HCT116 (cell line): ENCODE results near the gene GALNT13. TPM values are rescaled to one million over a fixed set of nuclear protein-coding genes. Genes with fewer than 3 reads are reported as not detected.

ENCODE experiments used
- ATAC-seq: fragments of 200-7000 bp; cut with Tn5 transposase; 2 replicates; pipeline ENCODE4 v1.9.1; 2020; ENCODE audit warnings: mild to moderate bottlenecking, moderate library complexity
- BruUV-seq: library from RNA; stranded (reverse); fragments of 400-500 nt; replicated peaks from 2 replicates; lab custom pipeline; 2021; lab: Mats Ljungman, UMichigan
- CTCF ChIA-PET: fragments of 300-600 bp; sonication (Branson Sonifier 250); formaldehyde crosslinking; loops from one replicate; lab custom pipeline; 2021; ENCODE audit warnings: antibody characterized with exemption; lab: Charles Lee
- POLR2A ChIA-PET: fragments of 300-600, 350-600 bp; sonication (Branson Sonifier 250); formaldehyde crosslinking; loops from one replicate; lab custom pipeline; 2021; ENCODE audit warnings: antibody characterized with exemption; lab: Charles Lee
- RAD21 ChIA-PET, 2 experiments: fragments of 300-600 bp; sonication (Branson Sonifier 250); formaldehyde crosslinking; loops; one replicate each; lab custom pipeline; 2023; ENCODE audit warnings: low total read pairs in 2 of 2; ENCODE audit not compliant: uncharacterized antibody in 2 of 2, unreplicated experiment in 2 of 2, low non-redundant PET in 1 of 2; lab: Charles Lee
- DNase-seq: peaks from one replicate; pipeline ENCODE4 v3.0.0-alpha.2; 2010; ENCODE audit warnings: low read depth, low spot score
- H2AFZ ChIP-seq: fragments of 200-600 bp; shearing (Covaris generic), sonication (generic); 2 replicates; pipeline ENCODE4 v1.6.1; 2017; ENCODE audit warnings: low read depth, mixed run types, mixed read lengths, antibody characterized with exemption, low read length; ENCODE audit not compliant: poor library complexity, severe bottlenecking
- H3K27ac ChIP-seq: 2 replicates; pipeline ENCODE4 v1.5.1; 2012; ENCODE audit warnings: low read depth, low read length
- H3K27me3 ChIP-seq: fragments of 200-600 bp; sonication (generic); 2 replicates; pipeline ENCODE4 v1.6.1; 2016; ENCODE audit warnings: mixed run types, low read length, mixed read lengths; ENCODE audit not compliant: insufficient read depth
- H3K36me3 ChIP-seq, 2 experiments: fragments of 200-500 bp in 1 of 2; fragments of 200-600 bp in 1 of 2; sonication (Bioruptor generic) in 1 of 2; sonication (generic) in 1 of 2; 2 replicates each; pipeline versions ENCODE4 v1.5.1 to v1.6.1; 2014 to 2016; ENCODE audit warnings: low read length in 2 of 2, inconsistent platforms in 1 of 2, mixed read lengths in 1 of 2, mixed run types in 1 of 2; ENCODE audit not compliant: insufficient read depth in 2 of 2, control insufficient read depth in 1 of 2
- H3K4me1 ChIP-seq, 2 experiments: fragments of 200-600 bp in 1 of 2; sonication (generic) in 1 of 2; 2 replicates each; pipeline versions ENCODE4 v1.5.1 to v1.6.1; 2012 to 2017; ENCODE audit warnings: low read length in 2 of 2, inconsistent platforms in 1 of 2, mild to moderate bottlenecking in 1 of 2, mixed read lengths in 1 of 2, mixed run types in 1 of 2, moderate library complexity in 1 of 2; ENCODE audit not compliant: insufficient read depth in 2 of 2, control insufficient read depth in 1 of 2
- H3K4me2 ChIP-seq: fragments of 200-600 bp; sonication (generic); 2 replicates; pipeline ENCODE4 v1.6.1; 2017; ENCODE audit warnings: mixed run types, low read length, mixed read lengths
- H3K4me3 ChIP-seq, 2 experiments: fragments of 200-600 bp in 1 of 2; sonication (generic) in 1 of 2; replicated peaks in 1 of 2; 2 replicates each; pipeline ENCODE4 v1.5.1; 2011 to 2016; ENCODE audit warnings: low read length in 2 of 2, control low read depth in 1 of 2, low read depth in 1 of 2, mild to moderate bottlenecking in 1 of 2, mixed read lengths in 1 of 2, mixed run types in 1 of 2
- H3K79me2 ChIP-seq: fragments of 200-600 bp; sonication (generic); 2 replicates; pipeline ENCODE4 v1.6.1; 2017; ENCODE audit warnings: mild to moderate bottlenecking, mixed run types, low read length, moderate library complexity, mixed read lengths; ENCODE audit not compliant: insufficient read depth
- H3K9ac ChIP-seq: fragments of 200-600 bp; sonication (generic); 2 replicates; pipeline ENCODE4 v1.6.1; 2016; ENCODE audit warnings: low read length, mixed read lengths
- H3K9me2 ChIP-seq: fragments of 200-600 bp; sonication (generic), shearing (Covaris generic); 2 replicates; pipeline ENCODE4 v1.6.1; 2017; ENCODE audit warnings: mixed run types, mild to moderate bottlenecking, moderate library complexity; ENCODE audit not compliant: insufficient read depth
- H3K9me3 ChIP-seq, 2 experiments: fragments of 200-500 bp in 1 of 2; fragments of 200-600 bp in 1 of 2; sonication (Bioruptor generic) in 1 of 2; sonication (generic) in 1 of 2; 2 replicates each; pipeline ENCODE4 v1.6.1; 2014 to 2017; ENCODE audit warnings: low read length in 2 of 2, mixed read lengths in 2 of 2, inconsistent platforms in 1 of 2, low read depth in 1 of 2, mild to moderate bottlenecking in 1 of 2, mixed run types in 1 of 2, moderate library complexity in 1 of 2; ENCODE audit not compliant: control insufficient read depth in 1 of 2, insufficient read depth in 1 of 2
- H4K20me1 ChIP-seq: fragments of 200-600 bp; sonication (generic), shearing (Covaris generic); 2 replicates; pipeline ENCODE4 v1.6.1; 2017; ENCODE audit warnings: mixed run types, mild to moderate bottlenecking, moderate library complexity; ENCODE audit not compliant: insufficient read depth
- CEBPB ChIP-seq: IDR thresholded peaks from 2 replicates; pipeline ENCODE4 v1.6.1; 2012; ENCODE audit warnings: low read depth
- EGR1 ChIP-seq: IDR thresholded peaks from 2 replicates; pipeline ENCODE4 v1.6.1; 2012; ENCODE audit warnings: low read depth
- ELF1 ChIP-seq: IDR thresholded peaks from 2 replicates; pipeline ENCODE4 v1.6.1; 2012; ENCODE audit warnings: low read depth, borderline replicate concordance
- EZH2 ChIP-seq: fragments of 200-600 bp; sonication (generic); IDR thresholded peaks from 2 replicates; pipeline ENCODE4 v1.6.1; 2017; ENCODE audit warnings: antibody characterized with exemption, mixed run types
- JUND ChIP-seq: IDR thresholded peaks from 2 replicates; pipeline ENCODE4 v1.6.1; 2012
- POLR2AphosphoS5 ChIP-seq: IDR thresholded peaks from 2 replicates; pipeline ENCODE4 v1.6.1; 2011; ENCODE audit warnings: mild to moderate bottlenecking, low read depth, low read length, moderate library complexity
- RAD21 ChIP-seq: IDR thresholded peaks from 2 replicates; pipeline ENCODE4 v1.6.1; 2012; ENCODE audit warnings: low read depth, mild to moderate bottlenecking
- SIN3A ChIP-seq: IDR thresholded peaks from 2 replicates; pipeline ENCODE4 v1.6.1; 2012; ENCODE audit warnings: low read depth
- SP1 ChIP-seq: IDR thresholded peaks from 2 replicates; pipeline ENCODE4 v1.6.1; 2012; ENCODE audit warnings: low read depth
- SRF ChIP-seq: IDR thresholded peaks from 2 replicates; pipeline ENCODE4 v1.6.1; 2012; ENCODE audit warnings: low read depth
- YY1 ChIP-seq: IDR thresholded peaks from 2 replicates; pipeline ENCODE4 v1.6.1; 2011; ENCODE audit warnings: low read length, low read depth, moderate library complexity, mild to moderate bottlenecking; ENCODE audit not compliant: insufficient replicate concordance; ENCODE audit errors: extremely low read depth
- ZFX ChIP-seq: fragments of 450-650 bp; IDR thresholded peaks from 2 replicates; pipeline ENCODE4 v1.6.1; 2017
- ZNF274 ChIP-seq: fragments of 200-500 bp; sonication (Bioruptor generic); IDR thresholded peaks from 2 replicates; pipeline ENCODE4 v1.6.1; 2014; ENCODE audit warnings: mild to moderate bottlenecking, low read depth, low read length, inconsistent platforms
- intact Hi-C: fragments of 100-400 bp; cut with micrococcal nuclease; formaldehyde crosslinking; loops from 2 replicates; pipeline ENCODE4 v1.10.0; 2022
- total RNA-seq: library from RNA; stranded (reverse); gene quantifications from one replicate; pipeline ENCODE4 v1.2.1, GENCODE V29; 2021; ENCODE audit not compliant: unreplicated experiment
- TF ChIP-seq, protein P1 (sequence below): IDR thresholded peaks from 2 replicates; pipeline ENCODE4 v1.6.1; 2011; ENCODE audit warnings: mild to moderate bottlenecking, low read length, moderate library complexity; ENCODE audit not compliant: insufficient replicate concordance; ENCODE audit errors: extremely low read depth
- TF ChIP-seq, protein P2 (sequence below): IDR thresholded peaks from 2 replicates; pipeline ENCODE4 v1.6.1; 2012; ENCODE audit warnings: low read depth
- TF ChIP-seq, protein P3 (sequence below), 3 experiments: fragments of 200-600 bp in 1 of 3; sonication (generic) in 1 of 3; IDR thresholded peaks in 2 of 3; conservative IDR thresholded peaks in 1 of 3; 2 replicates each; pipeline ENCODE4 v1.5.1; 2012 to 2017; ENCODE audit warnings: low read depth in 2 of 3, low read length in 2 of 3, antibody characterized with exemption in 1 of 3, borderline replicate concordance in 1 of 3, control low read depth in 1 of 3, mild to moderate bottlenecking in 1 of 3, mixed read lengths in 1 of 3, mixed run types in 1 of 3, moderate library complexity in 1 of 3; ENCODE audit not compliant: insufficient read depth in 1 of 3
- TF ChIP-seq, protein P4 (sequence below): IDR thresholded peaks from 2 replicates; pipeline ENCODE4 v1.6.1; 2012
- TF ChIP-seq, protein P5 (sequence below): IDR thresholded peaks from 2 replicates; pipeline ENCODE4 v1.6.1; 2012

Gene GALNT13
- total RNA-seq, 1 experiment from 2014 or later, result 0.44 TPM

DNA sequence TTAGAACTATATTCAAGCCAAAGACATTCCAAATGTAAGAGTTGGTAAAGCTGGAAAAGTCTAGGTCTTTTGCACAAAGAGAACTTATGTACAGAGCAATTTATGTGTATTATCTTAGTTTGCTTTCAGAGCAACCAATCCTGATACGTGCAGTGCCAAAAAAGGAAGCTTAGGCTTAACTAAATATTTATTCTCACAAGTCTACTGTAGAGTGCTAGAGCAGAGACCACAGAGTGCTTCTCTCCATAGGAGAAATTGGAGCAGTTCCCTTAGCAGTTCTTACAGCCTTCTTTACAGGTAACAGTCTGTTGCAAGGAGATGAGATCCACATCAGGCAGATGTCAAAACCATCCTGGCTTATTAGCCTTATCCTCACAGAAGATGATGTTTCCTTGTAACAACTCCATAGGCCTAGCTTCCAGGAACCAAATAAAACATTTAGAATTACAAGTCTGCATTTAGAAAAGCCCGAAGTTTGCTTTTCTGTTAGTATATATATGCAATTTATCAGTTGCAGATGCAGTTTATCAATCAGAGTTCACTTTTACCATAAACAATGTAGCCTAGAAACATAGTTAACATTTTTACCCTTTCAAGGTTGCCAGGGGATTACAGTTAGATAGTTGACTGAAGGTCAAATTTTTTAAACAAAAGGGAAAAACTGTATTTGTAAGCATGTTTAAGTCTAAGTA, 576.2 kb downstream of the GALNT13 start:
- Histone ChIP-seq H3K9ac (no peak overlapping the region), H3K4me3 (no peak overlapping the region), H3K36me3 (no peaks in the 10 kb centered on the region), H3K4me1 (no peaks in the 10 kb centered on the region), H3K27ac (no peak overlapping the region), H3K9me2 (no peaks in the 10 kb centered on the region), H4K20me1 (no peaks in the 10 kb centered on the region), H3K79me2 (no peaks in the 10 kb centered on the region), H3K9me3 (no peaks in the 10 kb centered on the region), H3K27me3 (no peaks in the 10 kb centered on the region), H3K4me2 (no peak overlapping the region), H2AFZ (no peak overlapping the region)
- DNase-seq, result no peak
- ChIA-PET RAD21 (no interaction called here), POLR2A (no interaction called here), CTCF (interaction anchor here (1.0 kb wide), 1 partner anchor 9 kb away, joined by 3 read pairs; no protein-coding TSS in a partner anchor)
- ATAC-seq, result no peak
- intact Hi-C loops, result no loop called here
- no peak for TF ChIP-seq SRF
- no peak for TF ChIP-seq ELF1
- no peak for TF ChIP-seq EZH2
- TF ChIP-seq, protein P1, sequence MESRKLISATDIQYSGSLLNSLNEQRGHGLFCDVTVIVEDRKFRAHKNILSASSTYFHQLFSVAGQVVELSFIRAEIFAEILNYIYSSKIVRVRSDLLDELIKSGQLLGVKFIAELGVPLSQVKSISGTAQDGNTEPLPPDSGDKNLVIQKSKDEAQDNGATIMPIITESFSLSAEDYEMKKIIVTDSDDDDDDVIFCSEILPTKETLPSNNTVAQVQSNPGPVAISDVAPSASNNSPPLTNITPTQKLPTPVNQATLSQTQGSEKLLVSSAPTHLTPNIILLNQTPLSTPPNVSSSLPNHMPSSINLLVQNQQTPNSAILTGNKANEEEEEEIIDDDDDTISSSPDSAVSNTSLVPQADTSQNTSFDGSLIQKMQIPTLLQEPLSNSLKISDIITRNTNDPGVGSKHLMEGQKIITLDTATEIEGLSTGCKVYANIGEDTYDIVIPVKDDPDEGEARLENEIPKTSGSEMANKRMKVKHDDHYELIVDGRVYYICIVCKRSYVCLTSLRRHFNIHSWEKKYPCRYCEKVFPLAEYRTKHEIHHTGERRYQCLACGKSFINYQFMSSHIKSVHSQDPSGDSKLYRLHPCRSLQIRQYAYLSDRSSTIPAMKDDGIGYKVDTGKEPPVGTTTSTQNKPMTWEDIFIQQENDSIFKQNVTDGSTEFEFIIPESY, result no peak
- TF ChIP-seq, protein P2, sequence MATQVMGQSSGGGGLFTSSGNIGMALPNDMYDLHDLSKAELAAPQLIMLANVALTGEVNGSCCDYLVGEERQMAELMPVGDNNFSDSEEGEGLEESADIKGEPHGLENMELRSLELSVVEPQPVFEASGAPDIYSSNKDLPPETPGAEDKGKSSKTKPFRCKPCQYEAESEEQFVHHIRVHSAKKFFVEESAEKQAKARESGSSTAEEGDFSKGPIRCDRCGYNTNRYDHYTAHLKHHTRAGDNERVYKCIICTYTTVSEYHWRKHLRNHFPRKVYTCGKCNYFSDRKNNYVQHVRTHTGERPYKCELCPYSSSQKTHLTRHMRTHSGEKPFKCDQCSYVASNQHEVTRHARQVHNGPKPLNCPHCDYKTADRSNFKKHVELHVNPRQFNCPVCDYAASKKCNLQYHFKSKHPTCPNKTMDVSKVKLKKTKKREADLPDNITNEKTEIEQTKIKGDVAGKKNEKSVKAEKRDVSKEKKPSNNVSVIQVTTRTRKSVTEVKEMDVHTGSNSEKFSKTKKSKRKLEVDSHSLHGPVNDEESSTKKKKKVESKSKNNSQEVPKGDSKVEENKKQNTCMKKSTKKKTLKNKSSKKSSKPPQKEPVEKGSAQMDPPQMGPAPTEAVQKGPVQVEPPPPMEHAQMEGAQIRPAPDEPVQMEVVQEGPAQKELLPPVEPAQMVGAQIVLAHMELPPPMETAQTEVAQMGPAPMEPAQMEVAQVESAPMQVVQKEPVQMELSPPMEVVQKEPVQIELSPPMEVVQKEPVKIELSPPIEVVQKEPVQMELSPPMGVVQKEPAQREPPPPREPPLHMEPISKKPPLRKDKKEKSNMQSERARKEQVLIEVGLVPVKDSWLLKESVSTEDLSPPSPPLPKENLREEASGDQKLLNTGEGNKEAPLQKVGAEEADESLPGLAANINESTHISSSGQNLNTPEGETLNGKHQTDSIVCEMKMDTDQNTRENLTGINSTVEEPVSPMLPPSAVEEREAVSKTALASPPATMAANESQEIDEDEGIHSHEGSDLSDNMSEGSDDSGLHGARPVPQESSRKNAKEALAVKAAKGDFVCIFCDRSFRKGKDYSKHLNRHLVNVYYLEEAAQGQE, result no peak
- TF ChIP-seq, protein P3, sequence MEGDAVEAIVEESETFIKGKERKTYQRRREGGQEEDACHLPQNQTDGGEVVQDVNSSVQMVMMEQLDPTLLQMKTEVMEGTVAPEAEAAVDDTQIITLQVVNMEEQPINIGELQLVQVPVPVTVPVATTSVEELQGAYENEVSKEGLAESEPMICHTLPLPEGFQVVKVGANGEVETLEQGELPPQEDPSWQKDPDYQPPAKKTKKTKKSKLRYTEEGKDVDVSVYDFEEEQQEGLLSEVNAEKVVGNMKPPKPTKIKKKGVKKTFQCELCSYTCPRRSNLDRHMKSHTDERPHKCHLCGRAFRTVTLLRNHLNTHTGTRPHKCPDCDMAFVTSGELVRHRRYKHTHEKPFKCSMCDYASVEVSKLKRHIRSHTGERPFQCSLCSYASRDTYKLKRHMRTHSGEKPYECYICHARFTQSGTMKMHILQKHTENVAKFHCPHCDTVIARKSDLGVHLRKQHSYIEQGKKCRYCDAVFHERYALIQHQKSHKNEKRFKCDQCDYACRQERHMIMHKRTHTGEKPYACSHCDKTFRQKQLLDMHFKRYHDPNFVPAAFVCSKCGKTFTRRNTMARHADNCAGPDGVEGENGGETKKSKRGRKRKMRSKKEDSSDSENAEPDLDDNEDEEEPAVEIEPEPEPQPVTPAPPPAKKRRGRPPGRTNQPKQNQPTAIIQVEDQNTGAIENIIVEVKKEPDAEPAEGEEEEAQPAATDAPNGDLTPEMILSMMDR (IDR thresholded peaks at IDR 0.05 in 2 of 3, conservative IDR thresholded peaks at IDR 0.05 in 1 of 3; ENCODE audit: borderline replicate concordance in 1 of 3, insufficient read depth in 1 of 3, low read depth in 2 of 3, low read length in 2 of 3), result no peak
- TF ChIP-seq, protein P4, sequence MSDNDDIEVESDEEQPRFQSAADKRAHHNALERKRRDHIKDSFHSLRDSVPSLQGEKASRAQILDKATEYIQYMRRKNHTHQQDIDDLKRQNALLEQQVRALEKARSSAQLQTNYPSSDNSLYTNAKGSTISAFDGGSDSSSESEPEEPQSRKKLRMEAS, result no peak
- no peak for TF ChIP-seq JUND
- TF ChIP-seq SIN3A, result no peak
- TF ChIP-seq SP1, result no peak
- no peak for TF ChIP-seq YY1
- no peak for TF ChIP-seq CEBPB
- no peak for TF ChIP-seq ZFX
- TF ChIP-seq RAD21, result no peak
- TF ChIP-seq ZNF274, result no peak
- TF ChIP-seq POLR2AphosphoS5, result no peak
- TF ChIP-seq, protein P5, sequence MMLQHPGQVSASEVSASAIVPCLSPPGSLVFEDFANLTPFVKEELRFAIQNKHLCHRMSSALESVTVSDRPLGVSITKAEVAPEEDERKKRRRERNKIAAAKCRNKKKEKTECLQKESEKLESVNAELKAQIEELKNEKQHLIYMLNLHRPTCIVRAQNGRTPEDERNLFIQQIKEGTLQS, result no peak
- no peak for TF ChIP-seq EGR1
- no TSS peak for BruUV-seq
